OCI-LY7 (cell line): ENCODE data around the gene STIL.

Source experiments
- CTCF ChIP-seq: fragments of 200-600 bp; sonication (generic); conservative IDR thresholded peaks from 2 replicates; pipeline ENCODE4 v1.5.1; 2014; ENCODE audit warnings: mild to moderate bottlenecking, antibody characterized with exemption, low read length, moderate library complexity, mixed read lengths
- EZH2phosphoT487 ChIP-seq: fragments of 200-600 bp; sonication (generic); IDR thresholded peaks from 2 replicates; pipeline ENCODE4 v1.6.1; 2018; ENCODE audit warnings: low read depth, borderline replicate concordance, mild to moderate bottlenecking, mixed run types, antibody characterized with exemption, low read length, moderate library complexity, mixed read lengths

- no peak for TF ChIP-seq CTCF
- no peak for TF ChIP-seq EZH2phosphoT487
Measured at GRCh38 chr1:47201179-47201578, 112.8 kb downstream of the STIL start.
